ENCODE data around the gene GALNT12. TPM values are rescaled to one million over a fixed set of nuclear protein-coding genes. Genes with fewer than 3 reads are reported as not detected.

Gene GALNT12
- total and polyA plus RNA-seq, 3 experiments from 2014 or later: 4.7 to 5.2 (median 4.9) TPM

DNA sequence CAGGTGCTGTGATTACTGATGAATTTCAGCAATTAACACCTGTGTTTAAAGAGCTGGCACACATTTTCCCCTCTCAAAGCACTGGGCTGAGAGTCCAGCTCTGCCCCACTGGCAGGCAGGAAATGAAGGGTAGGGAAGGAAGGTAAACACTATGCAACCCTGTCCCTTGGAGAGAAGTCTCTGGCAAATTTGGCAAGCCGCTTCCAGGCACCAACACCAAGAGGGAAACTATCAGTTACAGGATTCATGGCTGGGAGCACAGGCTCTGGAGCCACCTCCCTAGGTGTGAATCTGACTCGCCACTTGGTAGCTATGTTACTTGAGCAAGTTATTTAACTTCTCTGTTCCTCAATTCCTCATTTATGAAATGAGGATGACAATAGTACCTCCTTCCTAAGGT, 14.4 kb upstream of the GALNT12 start:
- Mint-ChIP-seq H3K27ac (peak overlapping the region in 1 of 8 donors; percentile 33), H3K27me3 (no peaks in the 10 kb centered on the region), H3K36me3 (peaks cover 0 to 16% (median under 1%) of the 10 kb centered on the region in 3 donors), H3K4me1 (peaks cover 30 to 46% (median 34%) of the 10 kb centered on the region in 3 donors), H3K9me3 (peaks cover 0 to under 1% (median 0%) of the 10 kb centered on the region in 5 donors), H3K4me3 (peak overlapping the region in 1 of 7 donors; percentile 32)
- Histone ChIP-seq H3K4me1 (ENCODE audit: insufficient read depth, low read length) (peaks cover 9% of the 10 kb centered on the region), H3K9me3 (ENCODE audit: low read length) (no peaks in the 10 kb centered on the region), H3K27ac (ENCODE audit: low read depth, low read length) (no peak overlapping the region), H3K27me3 (ENCODE audit: insufficient read depth, low read length, poor library complexity, severe bottlenecking) (no peaks in the 10 kb centered on the region), H3K36me3 (ENCODE audit: insufficient read depth, low read length) (no peaks in the 10 kb centered on the region), H3K4me3 (ENCODE audit: low read length) (no peak overlapping the region)
- DNase-seq: no peak
- CTCF ChIA-PET: interaction anchor here (1.0 to 2.2 kb wide), 2 partner anchors 13 to 16 kb away, joined by 4 to 7 read pairs; no protein-coding TSS in a partner anchor
- POLR2A ChIA-PET: no interaction called here

- H3K4me1 ChIP-seq (ENCODE audit: insufficient read depth, low read length): peaks cover 9% of the 10 kb centered on the region
- Mint-ChIP-seq H3K27ac (peak overlapping the region in 4 of 8 donors; percentile 4 to 68 (median 12)), H3K4me3 (peak overlapping the region; percentile 44 to 85 (median 77)), H3K36me3 (peaks cover 3 to 9% (median 4%) of the 10 kb centered on the region in 3 donors), H3K4me1 (peaks cover 30 to 46% (median 34%) of the 10 kb centered on the region in 3 donors), H3K27me3 (peaks cover 0 to 2% of the 10 kb centered on the region in 2 donors), H3K9me3 (peaks cover 0 to 9% (median 4%) of the 10 kb centered on the region in 5 donors)
- no peak overlapping the region for H3K27ac ChIP-seq (ENCODE audit: low read depth, low read length)
- CTCF ChIA-PET: interaction anchor here (0.6 to 0.8 kb wide), 2 partner anchors 12 to 14 kb away, joined by 4 to 5 read pairs; no protein-coding TSS in a partner anchor
- H3K36me3 ChIP-seq (ENCODE audit: insufficient read depth, low read length): no peaks in the 10 kb centered on the region
- H3K4me3 ChIP-seq (ENCODE audit: low read length): no peak overlapping the region
- DNase-seq: no peak
- POLR2A ChIA-PET: no interaction called here
- H3K9me3 ChIP-seq (ENCODE audit: low read length): peaks cover 4% of the 10 kb centered on the region
- no peaks in the 10 kb centered on the region for H3K27me3 ChIP-seq (ENCODE audit: insufficient read depth, low read length, poor library complexity, severe bottlenecking)
These were observed 12.7 kb upstream of the GALNT12 start for GRCh38 chr9:98794802-98795201.

GRCh38 chr9:98795295-98795955, 12.0 kb upstream of the GALNT12 start:
- Mint-ChIP-seq H3K4me1 (peaks cover 30 to 46% (median 34%) of the 10 kb centered on the region in 3 donors), H3K9me3 (peaks cover 0 to 9% (median 4%) of the 10 kb centered on the region in 5 donors), H3K4me3 (peak overlapping the region; percentile 44 to 85 (median 77)), H3K36me3 (peaks cover 3 to 9% (median 4%) of the 10 kb centered on the region in 3 donors), H3K27ac (peak overlapping the region in 6 of 8 donors; percentile 5 to 88 (median 41)), H3K27me3 (peaks cover 0 to 2% of the 10 kb centered on the region in 2 donors)
- ChIA-PET CTCF (interaction anchor here (0.6 to 0.8 kb wide), 2 partner anchors 11 to 13 kb away, joined by 4 to 5 read pairs; no protein-coding TSS in a partner anchor), POLR2A (no interaction called here)
- Histone ChIP-seq H3K4me1 (ENCODE audit: insufficient read depth, low read length) (peaks cover 9% of the 10 kb centered on the region), H3K27me3 (ENCODE audit: insufficient read depth, low read length, poor library complexity, severe bottlenecking) (no peaks in the 10 kb centered on the region), H3K36me3 (ENCODE audit: insufficient read depth, low read length) (no peaks in the 10 kb centered on the region), H3K9me3 (ENCODE audit: low read length) (peaks cover 4% of the 10 kb centered on the region), H3K4me3 (ENCODE audit: low read length) (peak overlapping the region; percentile 62), H3K27ac (ENCODE audit: low read depth, low read length) (peak overlapping the region; percentile 33)
- no peak for DNase-seq

DNA sequence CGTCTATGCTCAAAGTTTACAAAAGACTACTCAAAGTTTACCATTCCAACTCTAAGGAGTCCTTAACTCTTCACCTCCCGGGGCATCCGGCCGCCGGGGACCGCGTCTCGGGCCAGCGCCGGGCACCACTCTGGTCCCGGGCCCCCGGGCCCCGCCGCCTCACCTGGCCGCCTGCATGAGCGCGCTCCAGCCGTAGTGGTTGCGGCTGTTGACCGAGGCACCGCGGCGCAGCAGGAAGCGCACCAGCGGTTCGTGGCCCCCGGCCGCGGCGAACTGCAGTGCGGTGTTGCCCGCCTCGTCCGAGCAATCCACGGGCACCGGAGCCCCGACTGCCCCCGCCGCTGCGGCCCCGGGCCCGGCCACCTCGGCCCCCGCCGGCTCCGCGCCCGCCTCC, 11.5 kb upstream of the GALNT12 start:
- Histone ChIP-seq H3K9me3 (ENCODE audit: low read length) (peaks cover 4% of the 10 kb centered on the region), H3K27me3 (ENCODE audit: insufficient read depth, low read length, poor library complexity, severe bottlenecking) (no peaks in the 10 kb centered on the region), H3K4me3 (ENCODE audit: low read length) (peak overlapping the region; percentile 62), H3K36me3 (ENCODE audit: insufficient read depth, low read length) (no peaks in the 10 kb centered on the region), H3K27ac (ENCODE audit: low read depth, low read length) (peak overlapping the region; percentile 33), H3K4me1 (ENCODE audit: insufficient read depth, low read length) (peaks cover 9% of the 10 kb centered on the region)
- Mint-ChIP-seq H3K9me3 (peaks cover 0 to 9% (median 4%) of the 10 kb centered on the region in 5 donors), H3K27ac (peak overlapping the region in 3 of 8 donors; percentile 23 to 78 (median 59)), H3K4me3 (peak overlapping the region; percentile 60 to 94 (median 79)), H3K36me3 (peaks cover 2 to 9% (median 4%) of the 10 kb centered on the region in 3 donors), H3K4me1 (peaks cover 30 to 44% (median 33%) of the 10 kb centered on the region in 3 donors), H3K27me3 (peaks cover 0 to 2% of the 10 kb centered on the region in 2 donors)
- POLR2A ChIA-PET: no interaction called here
- CTCF ChIA-PET: interaction anchor here (3.2 kb wide), 1 partner anchor 11 kb away, joined by 14 read pairs; the partner anchor contains the start of gene GALNT12
- peak in 2 of 5 donors; percentile 10 to 50 for DNase-seq

DNA sequence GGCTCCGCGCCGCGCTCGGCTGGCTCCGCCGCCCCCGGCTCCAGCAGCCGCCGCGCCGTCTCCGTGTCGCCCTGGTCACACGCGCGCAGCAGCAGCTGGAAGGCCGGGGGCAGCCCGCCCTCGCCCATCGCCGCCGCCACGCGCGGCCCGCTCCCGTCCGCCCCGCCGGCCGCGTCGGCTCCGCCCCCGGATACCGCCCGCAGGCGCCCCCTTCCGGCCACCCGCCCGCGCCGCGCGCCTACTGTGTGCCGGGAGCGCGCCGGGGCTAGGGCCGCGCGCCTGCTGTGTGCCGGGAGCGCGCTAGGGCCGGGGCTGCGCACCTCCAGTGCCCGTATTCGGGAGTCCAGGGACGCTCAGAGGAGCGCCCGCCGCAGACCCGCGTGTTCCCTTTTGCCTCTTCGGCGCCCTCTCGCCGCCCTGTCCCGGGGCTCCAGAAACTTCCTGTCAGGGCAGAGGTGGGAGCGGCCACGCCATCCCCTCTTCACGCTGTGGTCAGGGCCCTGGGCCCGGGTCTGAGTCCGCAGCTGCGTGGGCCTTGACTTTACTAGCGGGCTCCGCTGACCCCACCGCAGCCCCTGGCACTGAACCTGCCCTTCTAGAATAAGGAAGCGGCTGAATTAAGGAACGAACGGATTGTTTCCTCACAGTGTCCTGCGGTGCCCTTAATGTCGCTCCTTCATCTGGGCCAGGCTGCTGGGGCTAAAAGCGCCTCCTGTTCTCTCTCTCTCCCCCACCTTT, 10.9 kb upstream of the GALNT12 start, which contains the start of gene ANKS6:
TSS of gene ANKS6 (minus strand) at position 192 of the 738 bp plus-strand sequence. CDS start at position 128, 64 bp downstream.
- H3K4me1 Mint-ChIP-seq: peaks cover 26 to 39% (median 30%) of the 10 kb centered on the region in 3 donors
- H3K36me3 ChIP-seq (ENCODE audit: insufficient read depth, low read length): no peaks in the 10 kb centered on the region
- peak within 1 kb of the TSS; percentile 33 for H3K27ac ChIP-seq (ENCODE audit: low read depth, low read length)
- peaks cover 4% of the 10 kb centered on the region for H3K9me3 ChIP-seq (ENCODE audit: low read length)
- no peaks in the 10 kb centered on the region for H3K27me3 ChIP-seq (ENCODE audit: insufficient read depth, low read length, poor library complexity, severe bottlenecking)
- peak within 1 kb of the TSS; percentile 46 to 88 (median 78) for H3K27ac Mint-ChIP-seq
- POLR2A ChIA-PET: interaction anchor here (1.8 kb wide), 1 partner anchor 11 kb away, joined by 8 read pairs; the partner anchor contains the start of gene GALNT12
- H3K36me3 Mint-ChIP-seq: peaks cover 0 to 9% (median 4%) of the 10 kb centered on the region in 3 donors
- H3K4me1 ChIP-seq (ENCODE audit: insufficient read depth, low read length): peaks cover 9% of the 10 kb centered on the region
- peak within 1 kb of the TSS; percentile 79 for H3K4me3 ChIP-seq (ENCODE audit: low read length)
- peaks cover 0 to 9% (median 4%) of the 10 kb centered on the region in 5 donors for H3K9me3 Mint-ChIP-seq
- H3K4me3 Mint-ChIP-seq: peak within 1 kb of the TSS; percentile 86 to 94 (median 88)
- peaks cover 0 to 5% of the 10 kb centered on the region in 2 donors for H3K27me3 Mint-ChIP-seq
- CTCF ChIA-PET: interaction anchor here (0.9 to 3.2 kb wide), 2 partner anchors 11 to 541 kb away, joined by 5 to 14 read pairs; partner anchors contain the start of genes GALNT12 and TBC1D2
- DNase-seq: peak; percentile 77 to 86 (median 80)

GRCh38 chr9:98797491-98797890, 10.0 kb upstream of the GALNT12 start:
- ChIA-PET POLR2A (interaction anchor here (1.8 kb wide), 1 partner anchor 10 kb away, joined by 8 read pairs; the partner anchor contains the start of gene GALNT12), CTCF (interaction anchor here (3.2 kb wide), 1 partner anchor 10 kb away, joined by 14 read pairs; the partner anchor contains the start of gene GALNT12)
- Mint-ChIP-seq H3K9me3 (peaks cover 0 to 9% (median 4%) of the 10 kb centered on the region in 5 donors), H3K4me1 (peaks cover 21 to 31% (median 24%) of the 10 kb centered on the region in 3 donors), H3K27ac (peak overlapping the region in 3 of 8 donors; percentile 33 to 81 (median 68)), H3K27me3 (peaks cover 4 to 12% of the 10 kb centered on the region in 2 donors), H3K4me3 (peak overlapping the region; percentile 62 to 94 (median 88)), H3K36me3 (peaks cover 0 to 9% (median 4%) of the 10 kb centered on the region in 3 donors)
- Histone ChIP-seq H3K4me3 (ENCODE audit: low read length) (no peak overlapping the region), H3K36me3 (ENCODE audit: insufficient read depth, low read length) (no peaks in the 10 kb centered on the region), H3K9me3 (ENCODE audit: low read length) (peaks cover 4% of the 10 kb centered on the region), H3K4me1 (ENCODE audit: insufficient read depth, low read length) (peaks cover 9% of the 10 kb centered on the region), H3K27ac (ENCODE audit: low read depth, low read length) (no peak overlapping the region), H3K27me3 (ENCODE audit: insufficient read depth, low read length, poor library complexity, severe bottlenecking) (no peaks in the 10 kb centered on the region)
- DNase-seq: no peak

GRCh38 chr9:98798254-98798653, 9.2 kb upstream of the GALNT12 start:
- H3K9me3 Mint-ChIP-seq: peaks cover 0 to 9% (median 4%) of the 10 kb centered on the region in 5 donors
- H3K27me3 ChIP-seq (ENCODE audit: insufficient read depth, low read length, poor library complexity, severe bottlenecking): no peaks in the 10 kb centered on the region
- H3K9me3 ChIP-seq (ENCODE audit: low read length): peaks cover 4% of the 10 kb centered on the region
- H3K4me3 ChIP-seq (ENCODE audit: low read length): no peak overlapping the region
- H3K27me3 Mint-ChIP-seq: peaks cover 5 to 15% of the 10 kb centered on the region in 2 donors
- H3K4me1 ChIP-seq (ENCODE audit: insufficient read depth, low read length): peaks cover 9% of the 10 kb centered on the region
- ChIA-PET CTCF (interaction anchor here (3.2 kb wide), 1 partner anchor 9 kb away, joined by 14 read pairs; the partner anchor contains the start of gene GALNT12), POLR2A (no interaction called here)
- H3K36me3 ChIP-seq (ENCODE audit: insufficient read depth, low read length): no peaks in the 10 kb centered on the region
- H3K27ac ChIP-seq (ENCODE audit: low read depth, low read length): no peak overlapping the region
- no peak for DNase-seq
- peaks cover 21 to 26% (median 24%) of the 10 kb centered on the region in 3 donors for H3K4me1 Mint-ChIP-seq
- H3K4me3 Mint-ChIP-seq: peak overlapping the region in 3 of 7 donors; percentile 22 to 81 (median 73)
- no peak overlapping the region for H3K27ac Mint-ChIP-seq
- H3K36me3 Mint-ChIP-seq: peaks cover 0 to 9% (median 4%) of the 10 kb centered on the region in 3 donors

Data from CD8-positive, alpha-beta memory T cell (primary cell).